Hepatocyte (in vitro differentiated cells): ENCODE measurements around the gene CCDC120. TPM values are rescaled to one million over a fixed set of nuclear protein-coding genes. Genes with fewer than 3 reads are reported as not detected.

Experiments used
- DNase-seq: peaks from one replicate; pipeline ENCODE4 v3.0.0-alpha.2; 2016; ENCODE audit warnings: low spot score
- H2AFZ ChIP-seq: fragments of 200-600 bp; sonication (generic); 2 replicates; pipeline ENCODE4 v1.6.0; 2016; ENCODE audit warnings: antibody characterized with exemption, mild to moderate bottlenecking
- H3K27ac ChIP-seq: fragments of 200-600 bp; sonication (generic); 2 replicates; pipeline ENCODE4 v1.5.1; 2016; ENCODE audit warnings: mild to moderate bottlenecking
- H3K27me3 ChIP-seq: fragments of 200-600 bp; sonication (generic); 2 replicates; pipeline ENCODE4 v1.6.1; 2016
- H3K36me3 ChIP-seq: fragments of 200-600 bp; sonication (generic); replicated peaks from 2 replicates; pipeline ENCODE4 v1.5.1; 2016; ENCODE audit warnings: low read depth; ENCODE audit not compliant: insufficient read depth
- H3K4me1 ChIP-seq: fragments of 200-600 bp; sonication (generic); 2 replicates; pipeline ENCODE4 v1.5.1; 2016; ENCODE audit warnings: mild to moderate bottlenecking, moderate library complexity; ENCODE audit not compliant: insufficient read depth
- H3K4me2 ChIP-seq: fragments of 200-600 bp; sonication (generic); 2 replicates; pipeline ENCODE4 v1.6.0; 2016
- H3K4me3 ChIP-seq: fragments of 200-600 bp; sonication (generic); 2 replicates; pipeline ENCODE4 v1.5.1; 2016; ENCODE audit warnings: mild to moderate bottlenecking
- H3K79me2 ChIP-seq: fragments of 200-600 bp; sonication (generic); 2 replicates; pipeline ENCODE4 v1.6.0; 2017; ENCODE audit warnings: mild to moderate bottlenecking
- H3K9me2 ChIP-seq: fragments of 200-600 bp; sonication (generic); replicated peaks from 2 replicates; pipeline ENCODE4 v1.6.0; 2017; ENCODE audit warnings: mild to moderate bottlenecking; ENCODE audit not compliant: insufficient read depth
- H3K9me3 ChIP-seq: fragments of 200-600 bp; sonication (generic); 2 replicates; pipeline ENCODE4 v1.5.1; 2016; ENCODE audit warnings: low read depth, mild to moderate bottlenecking
- H4K20me1 ChIP-seq: fragments of 200-600 bp; sonication (generic); 2 replicates; pipeline ENCODE4 v1.6.0; 2016; ENCODE audit warnings: mild to moderate bottlenecking; ENCODE audit not compliant: insufficient read depth, poor library complexity, severe bottlenecking
- EZH2 ChIP-seq: fragments of 200-600 bp; sonication (generic); IDR thresholded peaks from 2 replicates; pipeline ENCODE4 v1.6.1; 2016; ENCODE audit warnings: antibody characterized with exemption, mild to moderate bottlenecking, borderline replicate concordance
- EZH2phosphoT487 ChIP-seq: fragments of 200-600 bp; sonication (generic); IDR thresholded peaks from one replicate; pipeline ENCODE4 v1.6.1; 2018; ENCODE audit warnings: antibody characterized with exemption, mild to moderate bottlenecking, low read depth, moderate library complexity; ENCODE audit not compliant: unreplicated experiment, severe bottlenecking
- WGBS: methylation state at CpG from one replicate; pipeline ENCODE4 v1.1.6; 2016; ENCODE audit warnings: low lambda C conversion rate; ENCODE audit errors: missing lambda C conversion rate; 5-methylcytosine and 5-hydroxymethylcytosine counted together
- polyA plus RNA-seq: library from polyadenylated mRNA; unstranded; fragments of >200 nt; fragmentation: Nextera tagmentation; extraction: Ambion mirVana; gene quantifications from 2 replicates; pipeline ENCODE4 v1.2.1, GENCODE V29; 2016
- total RNA-seq: library from RNA; depleted of rRNA; stranded (reverse); fragments of >200 nt; gene quantifications from 2 replicates; pipeline ENCODE4 v1.2.3, GENCODE V29; 2014
- TF ChIP-seq, protein P1 (sequence below): fragments of 200-600 bp; sonication (generic); IDR thresholded peaks from 2 replicates; pipeline ENCODE4 v1.5.1; 2016; ENCODE audit warnings: antibody characterized with exemption, mild to moderate bottlenecking; ENCODE audit not compliant: poor library complexity

Gene CCDC120
- total and polyA plus RNA-seq, 2 experiments from 2014 or later, result 7.0 to 19.1 TPM

DNA sequence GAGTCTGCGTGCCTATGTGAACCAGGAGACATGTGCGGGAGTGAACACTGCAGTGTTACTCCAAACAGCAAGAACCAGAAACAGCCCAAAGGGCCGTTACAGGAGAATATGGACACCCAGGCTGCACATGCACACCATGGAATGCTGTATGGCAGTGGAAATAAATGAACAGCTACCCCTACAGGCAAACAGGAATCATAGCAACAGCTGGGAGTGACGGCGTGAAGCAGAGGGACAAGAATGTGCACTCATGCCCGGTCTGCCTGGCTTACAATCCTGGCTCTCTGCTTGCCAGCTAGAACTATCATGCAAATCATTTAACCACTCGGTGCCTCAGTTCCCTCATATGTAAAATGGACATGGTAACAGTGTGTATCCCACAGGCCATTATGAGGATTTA is 48.1 kb downstream of the CCDC120 start:
- H3K27ac ChIP-seq, result no peak overlapping the region
- H3K27me3 ChIP-seq, result no peaks in the 10 kb centered on the region
- no peaks in the 10 kb centered on the region for H3K79me2 ChIP-seq
- TF ChIP-seq, protein P1, sequence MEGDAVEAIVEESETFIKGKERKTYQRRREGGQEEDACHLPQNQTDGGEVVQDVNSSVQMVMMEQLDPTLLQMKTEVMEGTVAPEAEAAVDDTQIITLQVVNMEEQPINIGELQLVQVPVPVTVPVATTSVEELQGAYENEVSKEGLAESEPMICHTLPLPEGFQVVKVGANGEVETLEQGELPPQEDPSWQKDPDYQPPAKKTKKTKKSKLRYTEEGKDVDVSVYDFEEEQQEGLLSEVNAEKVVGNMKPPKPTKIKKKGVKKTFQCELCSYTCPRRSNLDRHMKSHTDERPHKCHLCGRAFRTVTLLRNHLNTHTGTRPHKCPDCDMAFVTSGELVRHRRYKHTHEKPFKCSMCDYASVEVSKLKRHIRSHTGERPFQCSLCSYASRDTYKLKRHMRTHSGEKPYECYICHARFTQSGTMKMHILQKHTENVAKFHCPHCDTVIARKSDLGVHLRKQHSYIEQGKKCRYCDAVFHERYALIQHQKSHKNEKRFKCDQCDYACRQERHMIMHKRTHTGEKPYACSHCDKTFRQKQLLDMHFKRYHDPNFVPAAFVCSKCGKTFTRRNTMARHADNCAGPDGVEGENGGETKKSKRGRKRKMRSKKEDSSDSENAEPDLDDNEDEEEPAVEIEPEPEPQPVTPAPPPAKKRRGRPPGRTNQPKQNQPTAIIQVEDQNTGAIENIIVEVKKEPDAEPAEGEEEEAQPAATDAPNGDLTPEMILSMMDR, result peak; percentile 43
- TF ChIP-seq EZH2phosphoT487, result no peak
- H3K4me1 ChIP-seq, result no peaks in the 10 kb centered on the region
- no peak overlapping the region for H2AFZ ChIP-seq
- no peak overlapping the region for H3K4me2 ChIP-seq
- peak; percentile 38 for DNase-seq
- WGBS, result 69% methylated on average over 7 of the region's 7 CpGs
- H3K36me3 ChIP-seq, result no peaks in the 10 kb centered on the region
- no peaks in the 10 kb centered on the region for H4K20me1 ChIP-seq
- no peak overlapping the region for H3K4me3 ChIP-seq
- no peaks in the 10 kb centered on the region for H3K9me3 ChIP-seq
- H3K9me2 ChIP-seq, result no peaks in the 10 kb centered on the region

GRCh38 chrX:49108641-49109040 is 49.8 kb downstream of the CCDC120 start:
- TF ChIP-seq EZH2 (no peak), EZH2phosphoT487 (no peak)
- TF ChIP-seq, protein P1, result no peak
- WGBS, result 75% methylated on average over 2 of the region's 2 CpGs
- H2AFZ ChIP-seq, result no peak overlapping the region
- H3K36me3 ChIP-seq, result no peaks in the 10 kb centered on the region
- H3K27me3 ChIP-seq, result no peaks in the 10 kb centered on the region
- H3K9me3 ChIP-seq, result no peaks in the 10 kb centered on the region
- no peak overlapping the region for H3K4me3 ChIP-seq
- no peak overlapping the region for H3K27ac ChIP-seq
- H3K79me2 ChIP-seq, result no peaks in the 10 kb centered on the region
- H4K20me1 ChIP-seq, result no peaks in the 10 kb centered on the region
- no peak for DNase-seq
- H3K4me1 ChIP-seq, result no peaks in the 10 kb centered on the region
- no peak overlapping the region for H3K4me2 ChIP-seq
- no peaks in the 10 kb centered on the region for H3K9me2 ChIP-seq

DNA sequence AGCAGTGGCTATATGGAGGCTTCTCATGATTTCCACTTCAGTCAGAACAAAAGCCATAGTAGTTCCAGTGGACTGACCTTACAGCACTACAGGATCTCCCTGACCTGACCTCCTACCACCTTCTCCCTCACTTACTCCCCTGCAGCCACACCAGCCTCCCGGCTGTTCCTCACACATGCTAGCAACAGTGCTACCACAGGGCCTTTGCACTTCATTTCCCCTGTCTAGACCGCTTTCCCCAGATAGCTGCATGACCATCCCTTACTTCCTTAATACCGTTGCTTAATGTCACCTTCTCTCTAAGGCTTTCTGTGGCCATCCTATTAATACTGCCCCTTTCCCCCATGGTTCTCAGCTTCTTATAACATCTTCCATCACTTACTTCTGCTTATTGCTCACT is 51.6 kb downstream of the CCDC120 start:
- DNase-seq, result no peak
- no peak overlapping the region for H3K4me2 ChIP-seq
- H3K4me3 ChIP-seq, result no peak overlapping the region
- no peak overlapping the region for H3K27ac ChIP-seq
- TF ChIP-seq EZH2phosphoT487 (no peak), EZH2 (no peak)
- TF ChIP-seq, protein P1, result no peak
- H3K9me3 ChIP-seq, result no peaks in the 10 kb centered on the region
- no peaks in the 10 kb centered on the region for H3K36me3 ChIP-seq
- H3K27me3 ChIP-seq, result no peaks in the 10 kb centered on the region
- H3K4me1 ChIP-seq, result no peaks in the 10 kb centered on the region
- no peak overlapping the region for H2AFZ ChIP-seq
- H3K79me2 ChIP-seq, result no peaks in the 10 kb centered on the region
- 81% methylated on average over 3 of the region's 3 CpGs for WGBS
- H3K9me2 ChIP-seq, result no peaks in the 10 kb centered on the region
- H4K20me1 ChIP-seq, result no peaks in the 10 kb centered on the region

DNA sequence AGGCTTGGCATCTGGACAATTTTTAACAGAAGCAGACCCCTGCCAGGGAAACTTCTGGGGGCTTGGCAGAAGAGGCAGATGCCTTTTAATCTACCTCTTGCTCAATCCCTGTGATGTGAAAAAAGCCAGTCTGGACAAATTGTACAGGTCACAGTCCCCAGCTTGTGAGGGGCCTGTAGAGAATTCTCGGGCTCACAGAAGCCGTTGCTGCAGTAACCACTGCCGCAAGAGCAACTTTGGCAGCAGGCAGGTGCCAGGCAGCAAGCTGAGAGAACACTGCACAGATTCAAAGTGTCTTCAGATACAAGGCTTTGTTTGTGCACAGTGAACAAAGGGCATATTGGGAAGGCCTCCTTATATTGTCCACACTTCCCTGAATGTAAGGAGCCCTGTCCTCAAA is 53.0 kb downstream of the CCDC120 start:
- Histone ChIP-seq H3K4me1 (no peaks in the 10 kb centered on the region), H3K9me3 (no peaks in the 10 kb centered on the region), H4K20me1 (no peaks in the 10 kb centered on the region), H3K9me2 (no peaks in the 10 kb centered on the region), H3K79me2 (no peaks in the 10 kb centered on the region), H3K4me2 (no peak overlapping the region), H3K27me3 (no peaks in the 10 kb centered on the region), H3K4me3 (no peak overlapping the region), H2AFZ (no peak overlapping the region), H3K27ac (no peak overlapping the region), H3K36me3 (no peaks in the 10 kb centered on the region)
- no peak for DNase-seq
- 71% methylated on average over 3 of the region's 3 CpGs for whole genome bisulfite sequencing
- TF ChIP-seq EZH2 (no peak), EZH2phosphoT487 (no peak)
- TF ChIP-seq, protein P1, result no peak
